ENCODE data around the gene GINS2. TPM values are rescaled to one million over a fixed set of nuclear protein-coding genes. Genes with fewer than 3 reads are reported as not detected.
A peak's percentile ranks its signal among the peaks of the same experiment; 100 is the strongest.

The GINS2 gene
- total RNA-seq, 1 experiment from 2014 or later: 40.1 TPM

GRCh38 chr16:85716022-85716679, 27.4 kb upstream of the GINS2 start:
- no peak for DNase-seq (ENCODE audit: low read depth)

- no peak for DNase-seq (ENCODE audit: low read depth)
These were observed 26.6 kb upstream of the GINS2 start for GRCh38 chr16:85715169-85716021.

- no peak for DNase-seq (ENCODE audit: low read depth)
These were observed 24.0 kb upstream of the GINS2 start for GRCh38 chr16:85712801-85713200.

GRCh38 chr16:85711982-85712587, 23.3 kb upstream of the GINS2 start:
- DNase-seq (ENCODE audit: low read depth): no peak

- DNase-seq (ENCODE audit: low read depth): no peak
These were observed 22.0 kb upstream of the GINS2 start for GRCh38 chr16:85710732-85711131.

- no peak for DNase-seq (ENCODE audit: low read depth)
These were observed 21.2 kb upstream of the GINS2 start for GRCh38 chr16:85709766-85710585.

- no peak for DNase-seq (ENCODE audit: low read depth)
These were observed 19.6 kb upstream of the GINS2 start for GRCh38 chr16:85708338-85708737.

- DNase-seq (ENCODE audit: low read depth): no peak
These were observed 18.9 kb upstream of the GINS2 start for GRCh38 chr16:85707528-85708095.

GRCh38 chr16:85706449-85707034, 17.8 kb upstream of the GINS2 start:
- DNase-seq (ENCODE audit: low read depth): no peak

- DNase-seq (ENCODE audit: low read depth): no peak
These were observed 16.4 kb upstream of the GINS2 start for GRCh38 chr16:85704900-85705846.

GRCh38 chr16:85704011-85704410, 15.3 kb upstream of the GINS2 start:
- DNase-seq (ENCODE audit: low read depth): no peak

GRCh38 chr16:85699628-85700027, 10.9 kb upstream of the GINS2 start:
- DNase-seq (ENCODE audit: low read depth): peak; percentile 75

- DNase-seq (ENCODE audit: low read depth): no peak
These were observed 10.3 kb upstream of the GINS2 start for GRCh38 chr16:85698935-85699558.

GRCh38 chr16:85698459-85698891, 9.7 kb upstream of the GINS2 start:
- DNase-seq (ENCODE audit: low read depth): no peak

- no peak for DNase-seq (ENCODE audit: low read depth)
These were observed 8.7 kb upstream of the GINS2 start for GRCh38 chr16:85697431-85697830.

- no peak for DNase-seq (ENCODE audit: low read depth)
These were observed 8.0 kb upstream of the GINS2 start for GRCh38 chr16:85696781-85697180.

- DNase-seq (ENCODE audit: low read depth): no peak
These were observed 6.7 kb upstream of the GINS2 start for GRCh38 chr16:85695196-85696128.
